Measurements from ENCODE around the gene PDE6G.

- TF ChIP-seq, protein P1, sequence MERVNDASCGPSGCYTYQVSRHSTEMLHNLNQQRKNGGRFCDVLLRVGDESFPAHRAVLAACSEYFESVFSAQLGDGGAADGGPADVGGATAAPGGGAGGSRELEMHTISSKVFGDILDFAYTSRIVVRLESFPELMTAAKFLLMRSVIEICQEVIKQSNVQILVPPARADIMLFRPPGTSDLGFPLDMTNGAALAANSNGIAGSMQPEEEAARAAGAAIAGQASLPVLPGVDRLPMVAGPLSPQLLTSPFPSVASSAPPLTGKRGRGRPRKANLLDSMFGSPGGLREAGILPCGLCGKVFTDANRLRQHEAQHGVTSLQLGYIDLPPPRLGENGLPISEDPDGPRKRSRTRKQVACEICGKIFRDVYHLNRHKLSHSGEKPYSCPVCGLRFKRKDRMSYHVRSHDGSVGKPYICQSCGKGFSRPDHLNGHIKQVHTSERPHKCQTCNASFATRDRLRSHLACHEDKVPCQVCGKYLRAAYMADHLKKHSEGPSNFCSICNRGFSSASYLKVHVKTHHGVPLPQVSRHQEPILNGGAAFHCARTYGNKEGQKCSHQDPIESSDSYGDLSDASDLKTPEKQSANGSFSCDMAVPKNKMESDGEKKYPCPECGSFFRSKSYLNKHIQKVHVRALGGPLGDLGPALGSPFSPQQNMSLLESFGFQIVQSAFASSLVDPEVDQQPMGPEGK (CRISPR knock-in tag; IDR thresholded peaks at IDR 0.05; ENCODE audit: borderline replicate concordance) = no peak
- no peak for TF ChIP-seq TOX (CRISPR knock-in tag; IDR thresholded peaks at IDR 0.05; ENCODE audit: borderline replicate concordance)
- TF ChIP-seq RARB (CRISPR knock-in tag; IDR thresholded peaks at IDR 0.05) = no peak
- TF ChIP-seq BACH2 (CRISPR knock-in tag; IDR thresholded peaks at IDR 0.05; ENCODE audit: borderline replicate concordance) = no peak
- TF ChIP-seq ZNF70 (CRISPR knock-in tag; IDR thresholded peaks at IDR 0.05) = no peak
- TF ChIP-seq, protein P2, sequence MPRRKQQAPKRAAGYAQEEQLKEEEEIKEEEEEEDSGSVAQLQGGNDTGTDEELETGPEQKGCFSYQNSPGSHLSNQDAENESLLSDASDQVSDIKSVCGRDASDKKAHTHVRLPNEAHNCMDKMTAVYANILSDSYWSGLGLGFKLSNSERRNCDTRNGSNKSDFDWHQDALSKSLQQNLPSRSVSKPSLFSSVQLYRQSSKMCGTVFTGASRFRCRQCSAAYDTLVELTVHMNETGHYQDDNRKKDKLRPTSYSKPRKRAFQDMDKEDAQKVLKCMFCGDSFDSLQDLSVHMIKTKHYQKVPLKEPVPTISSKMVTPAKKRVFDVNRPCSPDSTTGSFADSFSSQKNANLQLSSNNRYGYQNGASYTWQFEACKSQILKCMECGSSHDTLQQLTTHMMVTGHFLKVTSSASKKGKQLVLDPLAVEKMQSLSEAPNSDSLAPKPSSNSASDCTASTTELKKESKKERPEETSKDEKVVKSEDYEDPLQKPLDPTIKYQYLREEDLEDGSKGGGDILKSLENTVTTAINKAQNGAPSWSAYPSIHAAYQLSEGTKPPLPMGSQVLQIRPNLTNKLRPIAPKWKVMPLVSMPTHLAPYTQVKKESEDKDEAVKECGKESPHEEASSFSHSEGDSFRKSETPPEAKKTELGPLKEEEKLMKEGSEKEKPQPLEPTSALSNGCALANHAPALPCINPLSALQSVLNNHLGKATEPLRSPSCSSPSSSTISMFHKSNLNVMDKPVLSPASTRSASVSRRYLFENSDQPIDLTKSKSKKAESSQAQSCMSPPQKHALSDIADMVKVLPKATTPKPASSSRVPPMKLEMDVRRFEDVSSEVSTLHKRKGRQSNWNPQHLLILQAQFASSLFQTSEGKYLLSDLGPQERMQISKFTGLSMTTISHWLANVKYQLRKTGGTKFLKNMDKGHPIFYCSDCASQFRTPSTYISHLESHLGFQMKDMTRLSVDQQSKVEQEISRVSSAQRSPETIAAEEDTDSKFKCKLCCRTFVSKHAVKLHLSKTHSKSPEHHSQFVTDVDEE (CRISPR knock-in tag; IDR thresholded peaks at IDR 0.05) = no peak
- TF ChIP-seq CREB5 (CRISPR knock-in tag; IDR thresholded peaks at IDR 0.05; ENCODE audit: low read depth) = no peak
- TF ChIP-seq CSRNP3 (CRISPR knock-in tag; IDR thresholded peaks at IDR 0.05) = no peak
- TF ChIP-seq PPARA (CRISPR knock-in tag; IDR thresholded peaks at IDR 0.05; ENCODE audit: borderline replicate concordance) = no peak
Measured at GRCh38 chr17:81650951-81651350, 5.4 kb downstream of the PDE6G start.
